Motor neuron (in vitro differentiated cells): ENCODE measurements around the gene ARHGEF4. TPM values are rescaled to one million over a fixed set of nuclear protein-coding genes. Genes with fewer than 3 reads are reported as not detected.
"Not testable (repeated sequence)": the region's sequence is repeated elsewhere in the genome, so short reads cannot be mapped to it uniquely, and the experiment has no call there.

ENCODE experiments used
- ATAC-seq, 8 experiments: fragments of 200-7000 bp; cut with Tn5 transposase; replicated peaks in 6 of 8; 2 replicates each; pipeline ENCODE4 v1.8.0; 2021; ENCODE audit warnings: mild to moderate bottlenecking in 8 of 8, moderate library complexity in 8 of 8
- H3K27ac ChIP-seq, 2 donors: fragments of 250-450 bp; sonication (Bioruptor Pico); 2 replicates each; pipeline ENCODE4 v1.9.0; 2021; ENCODE audit warnings: antibody characterized with exemption in 2 of 2, mild to moderate bottlenecking in 2 of 2, moderate library complexity in 1 of 2
- H3K4me1 ChIP-seq, 2 donors: fragments of 250-450 bp; sonication (Bioruptor Pico); replicated peaks in 1 of 2; 2 replicates each; pipeline ENCODE4 v1.6.1; 2021; ENCODE audit warnings: antibody characterized with exemption in 2 of 2, mild to moderate bottlenecking in 2 of 2, moderate library complexity in 1 of 2
- H3K4me3 ChIP-seq, 5 donors: fragments of 250-450 bp; sonication (Bioruptor Pico); 2 replicates each; pipeline ENCODE4 v1.9.0; 2021; ENCODE audit warnings: antibody characterized with exemption in 5 of 5, mild to moderate bottlenecking in 5 of 5, moderate library complexity in 4 of 5
- WGBS, 10 experiments: fragments of 450-650 bp; shearing (Covaris generic); methylation state at CpG; one replicate each; pipeline ENCODE4 v1.0.0; 2022; 5-methylcytosine and 5-hydroxymethylcytosine counted together
- in situ Hi-C, 9 experiments: fragments of 400-800 bp; cut with MboI; loops; one replicate each; pipeline ENCODE4 v1.15.0; 2021; ENCODE audit warnings: low sequenced_read_pairs in 9 of 9, low pct_unique_long_range_greater_than_20kb in 2 of 9; ENCODE audit not compliant: unreplicated experiment in 9 of 9
- total RNA-seq, 8 experiments: library from RNA; unstranded; fragments of 300-600 nt; gene quantifications; 2 replicates each; pipeline versions ENCODE4 v1.2.3 to v1.2.4, GENCODE V29; 2022

Gene ARHGEF4
- total RNA-seq, 8 experiments from 2014 or later = 3.8 to 36.9 (median 15.2) TPM

DNA sequence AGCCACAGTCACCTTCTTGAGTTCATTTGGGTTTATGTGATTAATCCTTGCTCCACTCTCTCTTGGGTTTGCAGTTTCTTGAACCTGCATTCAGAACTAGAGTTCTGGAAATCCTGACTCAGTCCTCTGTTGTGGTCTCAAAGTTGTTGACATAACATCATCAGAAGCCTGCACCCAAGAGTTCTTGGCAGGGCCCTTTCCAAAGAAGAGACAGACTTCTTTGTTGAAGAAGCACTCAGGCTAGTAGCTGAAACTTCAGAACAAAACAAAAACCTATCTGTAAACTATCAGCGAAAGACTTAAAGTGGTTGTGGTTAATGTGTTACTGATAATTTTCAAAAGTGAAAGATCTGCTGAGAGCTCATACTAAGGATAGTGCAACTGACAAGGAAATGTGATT is 135.7 kb downstream of the ARHGEF4 start:
- 25 to 78% (median 60%) methylated on average over 1 of the region's 1 CpG; no CpG with 5 or more reads in 2 of the 10 experiments for WGBS, 10 experiments
- in situ Hi-C loops = no loop called here
- ATAC-seq = no peak
- Histone ChIP-seq H3K4me3 (no peak overlapping the region), H3K4me1 (no peaks in the 10 kb centered on the region), H3K27ac (no peak overlapping the region)

DNA sequence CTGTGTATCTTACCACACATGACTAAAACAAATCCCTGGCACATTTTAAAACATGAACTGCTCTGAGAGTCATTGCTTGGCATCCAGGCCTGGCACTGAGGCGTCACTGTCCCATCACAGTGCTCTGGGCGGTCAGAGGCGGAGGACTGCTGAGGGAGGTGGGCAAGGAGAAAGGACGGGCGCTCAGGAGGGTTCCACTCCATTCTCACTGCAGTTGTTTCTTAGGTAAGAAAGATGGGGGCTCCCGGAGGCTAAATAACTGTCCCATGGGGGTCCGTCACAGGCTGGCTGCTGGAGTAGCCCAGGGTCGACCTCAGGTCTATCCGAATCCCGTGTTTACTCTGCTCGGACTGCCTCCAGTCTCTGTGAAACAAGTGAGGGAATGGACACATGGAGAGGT is 139.0 kb downstream of the ARHGEF4 start:
- Histone ChIP-seq H3K27ac (no peak overlapping the region), H3K4me1 (no peaks in the 10 kb centered on the region), H3K4me3 (no peak overlapping the region)
- WGBS, 10 experiments = 79 to 100% (median 88%) methylated on average over 1 to 10 of the region's 11 CpGs; no CpG with 5 or more reads in 7 of the 10 experiments
- in situ Hi-C loops = no loop called here
- ATAC-seq = no peak

DNA sequence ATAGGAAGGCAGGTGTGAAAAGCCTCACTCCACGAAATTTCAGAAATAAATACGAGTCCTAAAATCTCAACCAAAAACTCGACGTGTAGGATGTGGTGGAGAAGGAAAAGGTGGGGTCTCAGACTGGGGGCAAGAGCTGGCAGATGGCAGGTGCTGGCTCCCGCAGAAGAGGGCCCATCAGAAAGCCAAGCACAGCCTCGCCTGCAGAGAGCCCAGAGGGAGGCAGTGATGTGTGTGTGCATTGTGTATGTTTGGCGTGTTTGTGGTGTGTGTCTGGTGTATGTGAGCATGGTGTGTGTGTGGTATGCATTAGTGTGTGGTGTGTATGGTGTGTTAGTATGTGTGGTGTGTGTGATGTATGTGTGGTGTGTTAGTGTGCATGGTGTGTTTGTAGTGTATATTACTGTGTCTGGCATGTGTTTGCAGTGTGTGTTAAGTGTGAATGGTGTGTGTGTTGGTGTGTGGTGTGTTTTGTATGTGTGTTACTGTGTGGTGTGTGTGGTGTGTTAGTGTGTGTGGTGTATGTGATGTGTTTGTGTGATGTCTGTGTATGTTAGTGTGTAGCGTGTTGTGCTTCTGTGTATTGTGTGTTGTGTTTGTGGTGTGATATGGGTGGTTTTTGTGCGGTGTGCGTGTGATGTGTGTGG is 140.0 kb downstream of the ARHGEF4 start:
- no peak overlapping the region for H3K27ac ChIP-seq
- no peak for ATAC-seq
- no peak overlapping the region for H3K4me3 ChIP-seq
- no peaks in the 10 kb centered on the region for H3K4me1 ChIP-seq
- 19 to 100% (median 93%) methylated on average over 1 to 8 of the region's 10 CpGs; no CpG with 5 or more reads in 1 of the 10 experiments for WGBS, 10 experiments
- in situ Hi-C loops = no loop called here

DNA sequence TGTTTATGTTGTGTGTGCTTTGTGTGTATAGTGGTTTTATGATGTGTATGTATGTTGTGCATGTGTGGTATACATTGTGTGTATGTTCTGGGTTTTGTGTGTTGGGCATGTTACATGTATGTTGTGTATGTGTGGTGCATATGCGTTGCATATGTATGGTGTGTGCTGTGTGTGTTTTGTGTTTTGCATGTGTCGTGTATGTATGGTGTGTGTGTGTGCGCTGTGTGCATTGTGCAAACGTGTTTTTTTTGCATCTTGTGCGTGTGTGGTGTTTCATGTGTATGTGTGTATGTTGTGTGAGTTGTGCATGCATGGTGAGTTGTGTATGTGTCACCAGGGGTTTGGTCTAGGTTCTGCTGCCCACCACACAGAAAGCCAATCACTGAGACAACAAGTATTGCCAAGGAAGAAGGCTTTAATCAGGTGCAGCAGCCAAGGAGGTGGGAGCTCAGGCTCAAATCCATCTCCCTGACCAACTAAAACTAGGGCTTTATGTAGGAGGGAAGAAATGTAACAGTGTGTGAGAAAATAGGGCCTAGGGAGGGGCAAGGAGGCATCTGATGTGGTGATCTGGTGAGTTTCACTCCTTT is 140.8 kb downstream of the ARHGEF4 start:
- Histone ChIP-seq H3K4me3 (no peak overlapping the region), H3K27ac (no peak overlapping the region), H3K4me1 (no peaks in the 10 kb centered on the region)
- ATAC-seq = no peak
- in situ Hi-C loops = no loop called here
- WGBS, 10 experiments = 76 to 100% (median 92%) methylated on average over 2 to 4 of the region's 5 CpGs; no CpG with 5 or more reads in 4 of the 10 experiments

DNA sequence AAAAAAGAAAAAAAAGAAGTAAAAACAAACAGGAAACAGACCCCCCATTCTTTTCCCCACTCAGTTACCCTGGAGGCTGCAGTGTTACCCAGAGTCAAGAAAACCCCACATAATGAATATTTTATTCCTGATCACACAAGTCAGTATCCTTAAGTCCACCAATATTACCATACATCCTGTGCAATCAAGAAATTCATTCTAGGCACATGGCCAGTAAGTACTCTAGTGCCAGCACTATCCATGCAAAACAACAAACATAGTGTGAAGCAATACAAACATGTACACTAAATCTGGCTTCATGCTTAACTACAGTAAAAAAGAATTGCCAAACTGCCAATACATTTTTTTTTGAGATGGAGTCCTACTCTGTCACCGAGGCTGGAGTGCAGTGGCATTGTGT is 145.0 kb downstream of the ARHGEF4 start:
- in situ Hi-C loops = no loop called here

DNA sequence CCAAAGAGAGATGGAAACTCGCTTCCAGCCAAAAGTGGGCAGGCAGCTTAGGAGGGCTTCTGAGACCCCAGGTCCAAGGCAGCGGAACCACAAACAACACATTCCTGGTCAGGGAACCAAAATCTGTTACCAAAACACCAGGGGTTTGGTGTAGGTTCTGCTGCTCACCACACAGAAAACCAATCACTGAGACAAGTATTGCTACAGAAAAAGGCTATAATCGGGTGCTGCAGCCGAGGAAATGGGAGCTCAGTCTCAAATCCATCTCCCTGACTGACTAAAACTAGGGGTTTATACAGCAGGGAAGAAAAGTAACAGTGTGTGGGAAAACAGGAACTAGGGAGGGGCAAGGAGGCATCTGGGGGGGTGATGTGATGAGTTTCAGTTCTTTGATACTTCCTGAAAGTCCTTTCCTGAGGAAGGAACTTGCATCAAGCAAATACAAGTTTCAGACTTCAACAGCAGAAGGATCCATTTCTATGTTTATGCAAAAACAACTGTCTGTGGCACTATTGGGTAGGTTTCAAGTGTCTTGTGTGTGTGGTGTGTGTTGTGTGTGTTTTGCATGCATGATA is 148.6 kb downstream of the ARHGEF4 start:
- H3K4me3 ChIP-seq = no peak overlapping the region
- in situ Hi-C loops = no loop called here
- no peak for ATAC-seq
- WGBS, 10 experiments = 7 to 100% (median 57%) methylated on average over 1 to 4 of the region's 4 CpGs; no CpG with 5 or more reads in 3 of the 10 experiments
- H3K4me1 ChIP-seq = no peaks in the 10 kb centered on the region
- no peak overlapping the region for H3K27ac ChIP-seq

More for the DNA sequence above, 145.0 kb downstream of the ARHGEF4 start:
- H3K4me1 ChIP-seq = no peaks in the 10 kb centered on the region
- 60 to 100% methylated on average over 1 of the region's 1 CpG; no CpG with 5 or more reads in 8 of the 10 experiments for WGBS, 10 experiments
- H3K4me3 ChIP-seq = no peak overlapping the region
- H3K27ac ChIP-seq = no peak overlapping the region
- peak in 3 of 8 experiments; percentile 68 to 79 (median 76) for ATAC-seq

DNA sequence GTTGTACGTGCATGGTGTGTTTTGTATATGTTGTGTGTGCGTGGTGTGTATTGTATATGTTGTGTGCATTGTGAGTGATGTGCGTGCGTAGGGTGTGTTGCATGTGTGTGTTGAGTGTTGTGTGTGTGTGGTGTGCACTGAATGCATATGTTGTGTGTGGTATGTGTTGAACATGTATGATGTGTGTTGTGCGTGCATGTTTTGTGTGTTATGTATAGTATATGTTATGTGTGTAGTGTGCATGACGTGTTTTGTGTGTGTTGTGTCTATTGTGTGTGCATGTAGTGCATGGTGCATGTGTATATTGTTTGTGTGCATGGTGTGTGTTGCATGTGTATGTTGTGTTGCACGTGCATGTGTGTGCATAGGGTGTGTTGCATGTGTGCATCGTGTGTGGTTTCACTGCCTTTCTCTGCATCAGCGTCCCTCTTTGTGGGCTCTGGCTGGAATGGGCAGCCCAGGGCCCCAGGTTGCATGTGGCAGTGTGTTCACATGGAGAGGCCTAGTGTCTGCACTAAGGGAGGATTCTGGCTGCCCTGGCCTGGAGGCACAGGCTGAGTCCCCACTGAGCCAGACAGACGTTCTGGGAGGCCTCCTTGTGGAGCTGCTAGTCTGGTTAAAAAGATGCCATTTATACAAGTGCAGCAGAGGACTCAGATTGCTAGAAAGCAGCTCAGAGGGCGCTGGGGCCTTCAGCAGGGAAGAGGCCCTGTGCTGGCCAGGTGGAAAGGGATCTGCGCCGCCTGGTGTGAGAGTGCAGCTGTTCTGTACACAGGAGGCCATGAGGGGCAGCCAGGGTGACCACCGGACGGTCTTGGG is 149.3 kb downstream of the ARHGEF4 start:
- H3K4me3 ChIP-seq = no peak overlapping the region
- no peak for ATAC-seq
- in situ Hi-C loops = no loop called here
- 46 to 93% (median 73%) methylated on average over 2 to 11 of the region's 15 CpGs; no CpG with 5 or more reads in 2 of the 10 experiments for WGBS, 10 experiments
- H3K4me1 ChIP-seq = no peaks in the 10 kb centered on the region
- H3K27ac ChIP-seq = no peak overlapping the region

DNA sequence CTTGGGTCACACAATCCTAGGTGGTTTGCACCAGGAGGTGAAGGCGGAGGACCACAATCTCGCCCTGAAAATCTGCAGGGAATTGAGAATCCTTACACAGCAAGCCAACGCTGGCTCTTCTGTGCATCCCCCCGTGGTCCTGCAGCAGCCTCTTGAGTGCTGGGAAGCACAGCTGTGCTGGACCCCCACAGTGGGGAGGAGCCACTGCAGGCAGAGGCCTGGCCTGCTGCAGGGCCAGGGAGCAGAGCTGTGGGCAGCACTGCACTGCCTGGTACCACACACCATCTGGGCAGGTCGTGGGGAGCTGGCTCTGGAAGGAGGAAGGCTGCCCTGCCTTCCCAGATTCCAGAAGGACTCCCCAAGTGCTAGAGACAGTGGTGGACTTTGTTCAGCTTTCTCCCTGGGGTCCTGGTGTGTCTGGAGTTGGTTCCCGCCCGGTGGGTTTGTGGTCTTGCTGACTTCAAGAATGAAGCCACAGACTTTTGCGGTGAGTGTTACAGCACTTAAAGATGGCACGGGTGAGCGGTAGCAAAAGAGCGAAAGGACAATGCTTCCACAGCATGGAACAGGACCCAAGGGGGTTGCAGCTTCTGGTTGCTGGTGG is 150.3 kb downstream of the ARHGEF4 start:
- no peak overlapping the region for H3K27ac ChIP-seq
- no peak for ATAC-seq
- 77 to 100% (median 87%) methylated on average over 2 to 6 of the region's 11 CpGs; no CpG with 5 or more reads in 6 of the 10 experiments for WGBS, 10 experiments
- H3K4me1 ChIP-seq = no peaks in the 10 kb centered on the region
- H3K4me3 ChIP-seq = no peak overlapping the region
- in situ Hi-C loops = no loop called here

DNA sequence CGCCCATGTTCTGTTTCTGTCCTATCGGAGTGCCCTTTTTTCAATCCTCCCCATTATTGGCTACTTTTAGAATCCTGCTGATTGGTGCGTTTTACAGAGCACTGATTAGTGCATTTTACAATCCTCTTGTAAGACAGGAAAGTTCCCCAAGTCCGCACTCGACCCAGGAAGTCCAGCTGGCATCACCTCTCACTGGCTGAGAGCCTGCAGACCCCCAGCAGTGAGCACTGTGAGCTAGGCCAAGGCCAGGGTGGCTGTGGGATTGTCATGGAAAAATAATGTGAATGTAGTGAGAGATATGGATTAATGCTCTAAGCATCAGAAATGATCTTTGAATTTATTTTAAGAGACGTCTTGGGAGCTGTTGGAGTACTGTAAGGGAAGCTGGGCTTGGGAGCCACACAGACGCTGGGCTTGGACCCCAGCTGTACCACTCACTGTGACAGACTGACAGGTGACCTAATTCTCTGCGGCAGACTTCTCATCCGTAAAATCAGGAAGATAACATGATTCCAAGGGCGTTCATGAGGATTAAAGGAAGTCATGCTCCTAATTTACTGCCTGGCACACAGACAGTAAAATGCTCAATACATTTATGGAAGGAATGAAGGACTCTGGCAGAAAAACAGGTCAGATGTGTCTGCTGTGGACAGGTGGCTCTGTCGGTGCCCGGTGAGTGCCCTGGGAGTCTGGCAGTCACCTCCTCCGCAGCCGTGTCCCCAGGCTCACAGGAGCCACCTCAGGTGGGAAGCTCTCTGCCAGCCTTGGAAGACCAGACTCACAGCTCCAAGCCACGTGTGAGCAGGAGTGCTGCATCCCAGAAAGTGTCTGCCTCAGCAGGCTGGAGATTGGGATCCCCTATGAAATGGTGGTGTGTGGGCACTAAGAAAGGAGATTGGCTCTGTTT is 151.1 kb downstream of the ARHGEF4 start:
- no peak overlapping the region for H3K27ac ChIP-seq
- in situ Hi-C loops = no loop called here
- no peaks in the 10 kb centered on the region for H3K4me1 ChIP-seq
- WGBS, 10 experiments = 47 to 91% (median 70%) methylated on average over 2 to 10 of the region's 15 CpGs; no CpG with 5 or more reads in 1 of the 10 experiments
- H3K4me3 ChIP-seq = no peak overlapping the region
- no peak for ATAC-seq

DNA sequence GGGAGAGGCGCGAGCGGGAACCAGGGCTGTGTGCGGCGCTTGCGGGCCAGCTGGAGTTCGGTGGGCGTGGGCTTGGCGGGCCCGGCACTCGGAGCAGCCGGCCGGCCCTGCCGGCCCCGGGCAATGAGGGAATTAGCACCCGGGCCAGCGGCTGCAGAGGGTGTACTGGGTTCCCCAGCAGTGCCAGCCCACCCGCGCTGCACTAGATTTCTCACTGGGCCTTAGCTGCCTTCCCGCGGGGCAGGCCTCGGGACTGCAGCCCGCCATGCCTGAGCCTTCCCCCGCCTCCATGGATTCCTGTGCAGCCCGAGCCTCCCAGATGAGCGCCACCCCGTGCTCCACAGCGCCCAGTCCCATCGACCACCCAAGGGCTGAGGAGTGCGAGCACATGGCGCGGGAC is 154.7 kb downstream of the ARHGEF4 start:
- WGBS, 10 experiments = 100% methylated on average over 1 of the region's 32 CpGs; no CpG with 5 or more reads in 9 of the 10 experiments
- in situ Hi-C loops, ATAC-seq, H3K4me3 ChIP-seq, H3K27ac ChIP-seq, H3K4me1 ChIP-seq: not testable (repeated sequence)

DNA sequence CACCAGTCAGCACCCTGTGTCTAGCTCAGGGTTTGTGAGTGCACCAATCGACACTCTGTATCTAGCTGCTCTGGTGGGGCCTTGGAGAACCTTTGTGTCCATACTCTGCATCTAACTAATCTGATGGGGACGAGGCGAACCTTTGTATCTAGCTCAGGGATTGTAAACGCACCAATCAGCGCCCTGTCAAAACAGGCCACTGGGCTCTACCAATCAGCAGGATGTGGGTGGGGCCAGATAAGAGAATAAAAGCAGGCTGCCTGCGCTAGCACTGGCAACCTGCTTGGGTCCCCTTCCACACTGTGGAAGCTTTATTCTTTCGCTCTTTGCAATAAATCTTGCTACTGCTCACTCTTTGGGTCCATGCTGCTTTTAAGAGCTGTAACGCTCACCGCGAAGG is 155.3 kb downstream of the ARHGEF4 start:
- in situ Hi-C loops, H3K4me3 ChIP-seq, H3K4me1 ChIP-seq, H3K27ac ChIP-seq, ATAC-seq: not testable (repeated sequence)
- 50 to 100% (median 96%) methylated on average over 2 to 5 of the region's 10 CpGs; no CpG with 5 or more reads in 3 of the 10 experiments for WGBS, 10 experiments

DNA sequence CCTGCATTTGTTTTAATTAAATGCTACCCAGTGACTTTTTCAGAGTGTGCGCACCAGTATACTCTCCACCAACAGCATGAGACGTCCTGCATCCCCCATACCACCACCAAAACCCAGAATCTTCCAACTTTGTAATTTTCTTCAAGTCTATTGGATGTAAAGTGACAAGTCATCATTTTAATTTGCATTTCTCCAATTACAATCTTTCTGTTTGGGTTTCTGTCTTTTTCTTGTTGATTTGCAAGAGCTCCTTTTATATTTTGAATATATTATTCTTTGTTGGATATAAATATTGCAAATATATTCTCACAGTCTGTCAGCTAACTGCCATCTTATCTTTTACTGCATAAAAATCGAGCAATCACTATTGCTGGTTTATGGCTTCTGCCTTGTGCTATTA is 160.0 kb downstream of the ARHGEF4 start:
- Histone ChIP-seq H3K27ac (no peak overlapping the region), H3K4me3 (no peak overlapping the region), H3K4me1 (no peaks in the 10 kb centered on the region)
- in situ Hi-C loops = no loop called here
- WGBS, 10 experiments = 8 to 100% (median 73%) methylated on average over 1 to 3 of the region's 3 CpGs
- no peak for ATAC-seq
